DMS114 treated with DMSO at 0.1 percent for 48 hours (cell line): ENCODE data around the gene CCDC127.
"Not testable (repeated sequence)": the region's sequence is repeated elsewhere in the genome, so short reads cannot be mapped to it uniquely, and the experiment has no call there.

ENCODE experiments used
- DNase-seq: peaks from one replicate; lab custom pipeline; 2025; ENCODE audit not compliant: unreplicated experiment; lab: John Stamatoyannopoulos, UW

Gene CCDC127

DNA sequence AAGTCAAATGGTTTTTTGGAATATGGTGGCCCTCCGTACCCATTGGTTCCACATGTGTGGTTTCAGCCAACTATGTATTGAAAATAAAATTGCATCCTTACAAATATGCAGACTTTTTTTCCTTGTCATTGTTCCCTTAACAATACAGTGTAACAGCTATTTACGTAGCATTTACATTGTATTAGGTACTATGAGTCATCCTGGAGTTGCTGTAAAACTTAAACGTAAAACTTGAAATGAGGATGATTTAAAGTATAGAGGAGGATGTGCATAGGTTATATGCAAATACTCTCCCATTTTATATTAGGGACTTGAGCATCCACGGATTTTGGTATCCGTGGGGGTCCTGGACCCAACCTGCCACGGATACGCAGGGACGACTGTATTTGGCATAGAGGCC lies 16.5 kb upstream of the CCDC127 start:
- DNase-seq: no peak

DNA sequence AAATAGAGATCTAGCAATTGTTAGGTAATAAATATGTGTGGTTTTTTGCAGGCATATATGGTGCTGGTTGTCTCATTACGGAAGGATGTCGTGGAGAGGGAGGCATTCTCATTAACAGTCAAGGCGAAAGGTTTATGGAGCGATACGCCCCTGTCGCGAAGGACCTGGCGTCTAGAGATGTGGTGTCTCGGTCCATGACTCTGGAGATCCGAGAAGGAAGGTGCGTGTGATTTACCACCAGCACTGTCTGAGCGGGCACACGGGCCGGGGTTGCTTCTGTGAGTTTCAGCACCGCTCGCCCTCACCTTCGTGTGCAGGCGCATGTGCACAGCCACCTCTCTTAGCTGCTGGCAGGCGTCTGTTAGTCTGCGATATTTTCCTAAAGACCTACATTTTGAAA lies 15.5 kb upstream of the CCDC127 start:
- not testable (repeated sequence) for DNase-seq

DNA sequence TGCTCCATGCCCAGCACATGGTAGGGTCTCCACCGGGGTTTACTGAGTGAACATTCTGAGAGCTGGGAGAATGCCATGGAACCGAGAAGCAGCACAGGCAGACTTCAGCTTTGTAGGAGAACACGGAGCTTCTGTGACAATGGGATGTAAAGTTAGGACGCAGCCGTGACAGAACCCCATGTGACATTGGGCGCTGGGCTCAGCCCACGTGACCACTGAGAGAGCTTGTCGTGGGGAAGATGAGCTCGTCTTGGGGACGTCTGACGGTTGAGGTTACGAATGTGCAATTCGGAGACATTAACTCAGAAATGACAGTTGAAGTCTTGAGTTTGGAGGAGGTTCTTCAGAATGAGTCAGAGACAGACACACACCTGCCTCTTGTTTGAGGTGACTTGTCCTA lies 13.7 kb upstream of the CCDC127 start:
- DNase-seq: no peak

DNA sequence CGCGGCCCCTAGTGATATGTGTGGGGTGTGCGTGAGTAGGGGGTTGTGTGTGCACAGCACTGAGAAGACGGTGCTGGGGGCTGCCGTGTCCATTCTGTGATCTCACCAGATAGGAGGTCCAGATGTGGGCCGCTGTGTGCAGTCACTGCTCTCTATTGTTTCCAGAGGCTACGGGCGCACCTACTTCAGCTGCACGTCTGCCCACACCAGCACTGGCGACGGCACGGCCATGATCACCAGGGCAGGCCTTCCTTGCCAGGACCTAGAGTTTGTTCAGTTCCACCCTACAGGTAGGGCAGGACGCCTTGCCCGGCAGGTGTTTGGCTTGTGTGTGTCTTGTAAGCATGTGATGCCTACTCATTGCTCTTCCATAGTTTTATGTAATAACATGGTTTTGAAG lies 12.8 kb upstream of the CCDC127 start:
- DNase-seq: no peak

DNA sequence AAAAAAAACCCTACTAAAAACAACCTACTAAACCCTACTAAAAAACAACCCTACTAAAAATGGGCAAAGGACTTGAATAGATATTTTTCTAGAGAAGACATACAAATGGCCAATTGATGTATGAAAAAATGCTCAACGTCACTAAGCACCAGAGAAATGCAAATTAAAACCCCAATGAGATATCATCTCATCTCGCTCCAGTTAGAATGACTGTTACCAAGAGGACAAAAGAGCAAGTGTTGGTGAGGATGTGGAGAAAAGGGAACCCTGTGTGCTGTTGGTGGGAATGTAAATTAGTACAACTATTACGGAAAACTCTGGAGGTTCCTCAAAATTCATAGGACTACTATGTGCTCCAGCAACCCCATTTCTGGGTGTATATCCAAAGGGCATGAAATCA lies 10.9 kb upstream of the CCDC127 start:
- no peak for DNase-seq

DNA sequence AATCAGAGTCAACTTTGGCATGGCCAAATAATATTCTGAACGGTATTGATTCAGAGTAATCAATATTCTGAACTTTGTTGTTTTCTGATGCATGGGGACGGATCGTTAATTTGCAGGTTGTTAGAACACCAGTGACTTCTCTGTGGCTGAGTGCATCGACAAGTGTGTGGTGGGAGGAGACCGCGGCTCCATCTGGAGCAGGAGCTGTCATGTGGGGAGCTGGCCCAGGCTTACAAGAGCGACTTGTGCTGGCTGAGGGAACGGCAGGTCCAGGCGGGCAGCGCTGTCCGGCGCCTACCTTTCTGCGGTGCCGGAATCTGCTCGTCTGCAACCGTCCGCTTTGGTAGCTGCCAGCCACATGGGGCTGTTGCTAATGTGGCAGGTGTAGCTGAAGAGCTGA lies 9.4 kb upstream of the CCDC127 start:
- not testable (repeated sequence) for DNase-seq

DNA sequence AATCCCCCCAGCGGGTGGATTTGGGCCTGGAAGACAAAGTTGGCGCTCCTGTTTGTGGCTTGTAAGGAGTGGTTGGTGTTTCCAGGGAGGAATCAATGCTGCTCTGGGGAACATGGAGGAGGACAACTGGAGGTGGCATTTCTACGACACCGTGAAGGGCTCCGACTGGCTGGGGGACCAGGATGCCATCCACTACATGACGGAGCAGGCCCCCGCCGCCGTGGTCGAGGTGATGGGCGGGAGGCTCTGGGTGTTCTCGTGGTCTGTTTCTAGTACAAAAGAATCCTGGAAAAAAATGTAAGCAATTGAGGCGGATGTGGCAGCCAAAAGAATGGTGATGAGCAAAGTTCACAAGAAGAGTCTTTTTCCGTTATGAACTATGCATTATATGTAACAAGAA lies 7.4 kb upstream of the CCDC127 start:
- DNase-seq: no peak

DNA sequence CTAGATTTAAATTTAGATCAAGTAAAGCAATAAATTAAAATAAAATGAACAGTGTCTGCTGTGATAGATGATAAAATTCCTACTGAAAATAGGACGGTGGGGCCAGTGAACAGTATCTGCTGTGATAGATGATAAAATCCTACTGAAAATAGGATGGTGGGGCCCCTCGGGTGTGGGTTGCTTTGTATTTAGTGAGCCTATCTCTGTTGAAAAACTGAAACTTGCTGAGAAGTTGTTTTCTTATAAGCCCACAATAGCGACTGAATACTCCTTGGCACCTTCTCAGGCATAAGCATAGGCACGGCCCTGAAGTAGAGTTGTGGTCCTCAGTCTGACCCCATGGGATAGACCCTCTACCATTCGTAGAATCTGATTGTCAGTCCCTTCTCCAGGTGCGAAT lies 5.8 kb upstream of the CCDC127 start:
- no peak for DNase-seq

DNA sequence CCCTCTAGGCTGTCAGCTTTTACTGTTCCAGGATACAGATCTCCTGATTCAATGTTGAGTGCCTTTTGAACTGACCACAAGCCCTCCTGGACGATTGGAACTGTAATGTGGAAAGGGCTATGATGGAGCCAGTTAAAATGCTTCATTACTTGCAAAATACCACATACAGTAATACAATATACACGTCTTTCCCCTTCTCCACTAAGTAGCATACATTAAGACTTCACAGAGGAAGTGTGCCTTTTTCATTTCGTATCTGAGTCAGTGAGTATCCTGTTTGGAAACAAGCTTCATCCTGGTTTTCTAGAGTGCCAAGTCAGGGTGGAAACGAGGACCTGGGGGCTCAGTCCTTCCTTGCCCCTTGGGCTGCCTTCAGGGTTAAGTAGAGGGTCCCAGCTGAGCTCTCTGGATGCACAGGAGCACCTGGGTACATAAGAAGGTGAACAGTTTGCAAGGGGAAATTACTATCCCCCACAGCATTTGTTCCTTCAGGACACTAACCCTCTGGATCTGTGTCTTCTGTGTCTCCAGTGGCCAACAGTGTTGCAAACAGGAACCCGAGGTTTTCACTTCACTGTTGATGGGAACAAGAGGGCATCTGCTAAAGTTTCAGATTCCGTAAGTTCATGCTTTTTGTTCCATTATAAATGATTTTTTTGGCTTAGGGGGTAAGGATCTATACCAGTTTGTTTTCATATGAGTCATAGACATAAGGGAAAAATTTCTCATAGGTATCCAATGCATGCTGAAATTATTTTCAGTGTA lies 5.2 kb upstream of the CCDC127 start:
- not testable (repeated sequence) for DNase-seq

DNA sequence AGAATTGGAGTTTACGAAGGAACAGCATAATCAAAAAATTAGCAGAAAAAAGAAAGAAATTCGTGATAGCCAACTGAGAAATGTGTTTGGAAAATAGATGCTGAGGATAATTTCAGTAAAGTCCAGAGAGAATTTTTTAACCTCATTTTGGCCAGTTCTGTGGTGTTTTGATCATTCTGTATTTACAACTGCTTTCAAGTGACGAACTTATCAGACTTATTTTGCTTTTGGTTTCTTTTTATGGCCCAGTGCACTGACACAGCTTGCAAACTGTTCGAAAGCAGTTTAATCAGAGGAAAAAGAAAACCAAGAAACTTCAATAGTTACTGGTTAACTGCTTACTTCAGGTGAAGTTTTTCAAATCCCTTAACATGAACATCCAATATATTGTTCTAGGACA lies 2.0 kb upstream of the CCDC127 start:
- DNase-seq: no peak

DNA sequence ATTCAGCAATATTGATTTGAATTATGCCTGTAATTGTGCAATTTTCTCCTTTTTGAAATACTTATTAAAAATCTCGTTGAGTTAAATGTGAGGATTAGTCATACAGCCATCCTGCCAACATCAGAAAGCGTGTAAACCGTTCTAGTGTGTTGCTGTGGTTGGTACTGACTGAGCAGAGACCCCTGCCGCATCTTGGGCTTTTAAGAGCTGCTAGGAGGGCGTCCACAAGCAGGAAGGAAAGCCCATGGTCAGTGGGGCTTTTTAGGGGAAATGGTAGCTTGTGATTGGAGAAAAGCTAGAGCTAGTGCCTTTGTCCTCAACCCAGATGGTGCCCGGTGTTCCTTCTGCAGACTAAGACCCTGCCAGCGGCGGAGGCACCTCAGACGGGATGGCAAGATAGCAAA lies 1.5 kb upstream of the CCDC127 start:
- no peak for DNase-seq

DNA sequence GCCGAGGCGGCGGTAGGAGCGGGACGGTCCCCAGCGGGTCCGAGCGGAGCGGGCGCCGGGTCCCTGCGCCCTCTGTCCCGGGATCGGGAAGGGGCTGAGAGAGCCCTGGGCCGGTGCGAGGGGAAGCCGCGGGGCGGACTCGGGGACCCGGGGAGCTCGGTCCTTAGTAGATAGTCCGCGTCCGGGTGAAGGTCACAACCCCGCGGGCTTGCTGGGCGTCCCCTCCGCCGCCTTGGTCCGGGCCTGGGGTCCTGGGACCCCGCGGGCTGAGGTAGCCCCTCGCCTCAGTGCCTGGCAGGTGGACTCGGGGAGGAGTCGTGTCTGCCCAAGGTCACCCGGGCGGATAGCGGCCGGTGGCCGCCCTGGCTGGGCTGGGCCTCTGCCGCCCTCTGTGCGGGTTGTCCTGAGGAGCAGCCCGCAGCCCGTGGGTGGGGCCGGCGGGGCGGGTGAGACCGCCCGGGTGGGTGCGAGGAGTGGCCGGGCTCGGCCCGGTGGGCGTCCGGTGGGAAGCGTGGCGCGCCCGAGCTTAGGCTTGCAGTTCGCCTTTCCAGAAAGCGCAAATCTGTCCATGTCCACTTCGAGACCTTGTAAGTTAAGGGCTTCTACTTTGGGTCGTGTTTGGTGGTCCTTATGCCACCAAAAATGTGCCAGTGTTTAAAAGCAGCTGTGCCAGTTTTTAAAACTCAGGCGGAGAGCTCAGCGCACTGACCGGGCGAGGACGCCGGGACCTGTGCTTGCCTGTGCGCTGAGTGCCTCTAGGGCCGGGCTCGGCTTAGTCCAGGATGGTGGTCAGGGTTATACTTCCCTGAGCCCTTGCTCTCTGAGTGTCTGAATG lies 721 bp upstream of the CCDC127 start:
- no peak for DNase-seq

DNA sequence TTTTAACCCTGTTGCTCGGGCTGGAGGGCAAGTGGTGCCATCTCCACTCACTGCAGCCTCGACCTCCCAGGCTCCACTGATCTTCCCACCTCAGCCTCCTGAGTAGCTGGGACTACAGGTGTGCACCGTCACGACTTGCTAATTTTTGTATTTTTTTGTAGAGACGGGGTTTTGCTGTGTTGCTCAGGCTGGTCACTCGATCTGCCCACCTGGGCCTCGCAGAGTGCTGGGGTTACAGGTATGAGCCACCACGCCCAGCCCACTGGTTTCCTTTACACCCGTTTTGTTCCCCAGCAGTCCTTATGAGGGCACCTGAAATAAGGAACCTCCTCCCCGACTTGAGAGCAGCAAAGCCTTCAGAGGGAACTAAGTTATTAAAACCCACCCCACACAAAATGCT lies 1.9 kb downstream of the CCDC127 start:
- DNase-seq: not testable (repeated sequence)

DNA sequence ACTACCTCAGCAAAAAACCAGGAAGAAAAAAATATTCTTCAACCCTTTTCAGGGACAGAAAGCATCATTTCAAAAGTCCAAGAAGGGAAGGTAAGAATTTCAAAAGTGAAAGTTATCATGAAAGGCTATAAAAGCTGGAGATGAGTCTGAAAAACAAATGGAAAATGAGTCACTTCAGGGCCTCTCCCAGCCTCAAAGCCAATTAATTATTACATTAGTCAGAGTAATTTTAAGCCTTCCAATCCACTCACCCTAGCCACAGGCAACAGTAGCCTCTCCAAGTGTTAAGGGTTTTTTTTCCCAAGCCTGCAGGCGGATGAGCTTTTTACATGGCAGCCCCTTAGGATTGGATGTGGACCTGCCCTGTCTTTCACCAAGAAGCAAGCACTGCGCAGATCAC lies 2.7 kb downstream of the CCDC127 start:
- DNase-seq: not testable (repeated sequence)

DNA sequence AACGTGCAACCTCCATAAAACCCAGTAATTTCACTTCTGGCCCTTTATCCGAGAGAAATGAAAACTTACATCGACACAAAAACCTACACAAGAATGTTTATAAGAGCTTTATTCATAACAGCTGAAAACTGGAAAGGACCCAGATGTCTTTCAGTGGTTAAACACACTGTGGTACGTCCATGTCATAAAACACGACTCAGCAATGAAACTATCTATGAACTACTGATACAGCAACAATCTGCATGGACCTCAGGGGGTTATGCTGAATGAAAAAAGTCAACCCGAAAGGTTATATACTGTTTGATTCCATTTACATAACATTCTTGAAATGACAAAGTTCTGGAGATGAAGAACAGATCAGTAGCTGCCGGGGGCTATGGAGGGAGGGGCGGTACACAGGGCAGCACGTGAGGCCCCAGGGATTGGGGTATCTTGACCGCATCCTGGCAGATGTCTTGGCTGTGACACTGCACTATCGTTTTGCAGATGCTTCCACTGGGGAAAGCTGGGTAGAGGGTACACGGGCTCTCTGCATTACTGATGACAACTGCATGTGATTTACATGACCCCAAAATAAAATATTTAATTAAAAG lies 4.1 kb downstream of the CCDC127 start:
- DNase-seq: no peak

DNA sequence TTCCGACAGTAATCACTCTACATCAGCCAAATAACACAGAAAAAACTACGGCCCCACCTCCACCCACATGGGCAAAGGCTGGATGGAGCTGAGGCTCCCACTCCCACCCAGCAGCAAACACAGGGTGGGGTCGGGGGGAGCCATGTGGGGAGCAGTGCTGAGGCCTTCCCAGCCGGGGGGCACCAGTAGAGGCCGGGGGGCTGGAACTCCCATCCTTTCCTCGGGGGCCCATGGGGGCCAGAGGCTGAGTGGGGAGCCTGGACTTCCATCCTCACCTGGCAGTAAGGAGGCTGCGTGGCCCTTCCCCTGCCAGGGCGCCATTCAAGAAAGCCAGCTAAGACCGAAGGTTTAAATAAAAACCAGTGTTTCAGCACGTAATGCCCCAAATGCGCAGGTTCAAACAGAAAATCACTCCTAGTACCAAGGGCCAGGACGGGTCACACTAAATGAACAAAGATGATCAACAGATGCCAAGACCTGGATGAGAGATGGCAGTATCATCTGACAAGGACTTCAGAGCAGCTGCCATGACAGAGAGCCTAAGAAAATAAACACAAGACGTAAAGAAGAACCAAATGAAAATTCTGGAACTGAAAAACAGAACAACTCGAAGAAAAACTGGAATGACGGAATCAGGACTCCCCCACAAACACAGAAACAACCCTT lies 9.4 kb downstream of the CCDC127 start:
- no peak for DNase-seq

DNA sequence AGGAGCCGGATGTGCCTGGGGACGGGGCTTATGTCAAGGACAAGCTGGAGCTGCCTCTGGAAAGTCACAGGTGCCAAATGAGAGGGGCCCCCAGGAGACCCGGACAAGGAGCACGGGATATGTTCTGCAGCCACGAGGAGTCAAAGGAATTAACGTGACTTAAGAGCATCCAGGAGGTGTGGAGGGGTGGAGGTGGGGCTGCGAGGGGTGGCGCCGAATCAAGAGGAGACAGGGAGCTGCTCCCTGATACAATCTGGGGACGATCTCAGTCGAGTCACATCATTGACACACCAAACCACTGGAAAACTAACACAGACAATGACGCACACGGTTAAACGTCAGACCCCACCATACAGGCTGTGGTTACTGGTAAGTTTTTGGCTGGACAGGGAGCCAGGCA lies 10.4 kb downstream of the CCDC127 start:
- DNase-seq: no peak

DNA sequence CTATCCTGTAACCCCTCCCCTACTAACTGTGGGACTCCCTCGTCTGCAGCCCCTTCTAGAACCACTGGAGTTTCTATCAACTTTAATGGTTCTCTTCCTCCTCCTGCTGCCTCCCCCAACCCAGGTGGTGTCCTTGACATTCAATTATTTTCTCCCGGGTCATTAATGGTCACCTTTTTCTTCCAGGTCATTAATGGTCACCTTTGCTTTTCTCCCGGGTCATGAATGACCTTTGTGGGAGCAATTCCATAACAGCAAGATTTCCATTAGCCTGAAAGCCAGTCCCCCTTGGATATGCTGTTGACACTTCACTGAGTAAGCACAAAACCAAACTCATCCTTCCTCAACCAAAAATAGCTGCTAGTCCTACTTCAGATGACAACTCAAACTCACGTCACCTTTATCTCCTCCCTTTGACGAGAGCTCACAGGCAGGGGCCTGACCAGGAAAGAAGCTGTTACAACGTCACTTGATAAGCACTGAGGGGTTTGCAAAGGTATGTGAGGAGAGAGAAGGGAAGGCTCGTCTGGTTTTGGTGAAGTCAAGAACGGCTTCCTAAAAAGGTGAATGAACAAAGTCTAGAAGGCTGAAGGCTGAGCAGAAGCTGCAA lies 10.9 kb downstream of the CCDC127 start:
- DNase-seq: no peak

DNA sequence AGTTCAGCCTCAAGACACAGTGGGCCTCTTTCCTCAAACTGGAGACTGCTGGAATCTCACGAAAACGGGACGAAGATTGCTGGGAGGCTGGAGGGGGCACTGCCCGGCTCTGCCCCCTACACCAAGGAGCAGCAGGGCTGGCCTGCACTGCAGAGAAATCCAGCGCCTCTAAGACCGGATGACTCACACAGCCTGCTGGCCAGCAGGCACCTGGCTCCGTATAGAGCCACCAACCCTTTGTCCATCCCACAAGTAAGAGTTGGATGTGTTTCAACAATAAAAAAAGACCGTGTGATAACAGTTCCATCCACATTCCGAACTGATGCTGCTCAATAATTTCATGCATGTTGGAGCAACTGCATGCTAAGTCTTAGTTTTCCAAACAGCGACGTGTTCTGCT lies 11.5 kb downstream of the CCDC127 start:
- no peak for DNase-seq

DNA sequence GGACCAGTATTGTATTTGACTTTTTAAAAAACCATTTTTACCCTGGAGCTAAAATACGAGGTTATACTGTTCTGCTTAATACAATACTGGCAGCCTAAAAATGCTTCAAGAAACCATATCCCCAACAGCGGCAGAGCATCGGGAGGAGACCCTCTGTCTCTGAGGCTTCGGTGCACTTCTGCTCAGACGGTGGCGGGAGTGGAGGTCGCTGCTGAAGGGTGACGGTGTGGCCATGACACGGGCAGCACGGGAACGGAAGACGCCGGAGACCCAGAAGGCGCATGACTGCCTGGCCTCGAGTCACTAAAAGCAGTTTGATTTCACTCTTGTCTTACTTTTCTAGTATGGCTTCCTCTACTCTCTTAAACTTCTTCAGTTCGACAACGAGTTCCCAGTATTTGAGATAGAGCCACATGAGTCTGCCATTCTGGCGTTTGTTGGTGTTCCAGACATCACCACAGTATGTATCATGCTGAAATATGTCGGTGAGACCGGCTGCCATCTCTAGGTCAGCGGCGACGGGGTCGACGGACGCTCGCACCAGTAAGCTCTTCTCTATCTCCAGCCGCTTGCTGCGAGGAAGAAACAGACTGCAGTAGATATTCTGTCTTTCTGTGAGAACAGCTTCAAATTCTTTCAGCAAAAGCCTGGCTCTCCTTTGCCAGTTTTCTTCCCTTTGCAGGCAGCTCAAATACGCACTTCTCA lies 12.8 kb downstream of the CCDC127 start:
- no peak for DNase-seq

DNA sequence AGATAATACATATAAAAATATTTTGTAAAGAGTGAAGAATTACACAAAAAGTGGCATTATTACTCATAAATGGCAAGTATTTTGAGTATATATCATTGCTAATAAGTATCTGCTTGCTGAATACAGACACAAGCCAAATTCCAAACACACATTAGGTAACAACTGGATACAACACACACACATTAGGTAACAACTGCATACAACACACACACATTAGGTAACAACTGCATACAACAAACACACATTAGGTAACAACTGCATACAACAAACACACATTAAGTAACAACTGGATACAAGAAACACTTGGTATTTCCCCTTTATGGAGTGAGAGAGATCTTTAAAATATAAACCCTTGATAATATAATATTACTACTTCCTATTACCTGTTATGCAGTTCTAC lies 13.5 kb downstream of the CCDC127 start:
- DNase-seq: no peak
